Activated T-cell treated with anti-CD3 and anti-CD28 coated beads, Interleukin-2, amount 50 U/mL, for 72 hours (primary cell): ENCODE data around the gene TNS3. TPM values are rescaled to one million over a fixed set of nuclear protein-coding genes. Genes with fewer than 3 reads are reported as not detected.
"Not testable (repeated sequence)": the region's sequence is repeated elsewhere in the genome, so short reads cannot be mapped to it uniquely, and the experiment has no call there.

Experiments used
- ATAC-seq, 2 donors: fragments of 150-1000 bp; cut with Tn5 transposase; replicated peaks in 1 of 2; 2 replicates each; pipeline ENCODE4 v1.10.0; 2021; ENCODE audit warnings: moderate library complexity in 2 of 2, mild to moderate bottlenecking in 1 of 2
- DNase-seq, 2 donors: peaks; one replicate each; pipeline ENCODE4 v3.0.0; 2021 to 2022; ENCODE audit warnings: mixed read lengths in 1 of 2
- H3K27ac Mint-ChIP-seq: one replicate; pipeline ENCODE4 v1.8.0; 2022; ENCODE audit warnings: mild to moderate bottlenecking, moderate library complexity, mixed read lengths
- H3K27me3 Mint-ChIP-seq: one replicate; pipeline ENCODE4 v1.8.0; 2022; ENCODE audit warnings: low read depth, mixed read lengths
- H3K36me3 Mint-ChIP-seq, 2 donors: one replicate each; pipeline ENCODE4 v1.8.0; 2022; ENCODE audit warnings: mixed read lengths in 2 of 2, mild to moderate bottlenecking in 1 of 2; ENCODE audit not compliant: insufficient read depth in 2 of 2
- H3K4me1 Mint-ChIP-seq: one replicate; pipeline ENCODE4 v1.8.0; 2022; ENCODE audit warnings: low read depth, mixed read lengths
- H3K4me3 Mint-ChIP-seq, 2 donors: one replicate each; pipeline ENCODE4 v1.8.0; 2022; ENCODE audit warnings: mild to moderate bottlenecking in 2 of 2, mixed read lengths in 2 of 2, moderate library complexity in 2 of 2
- H3K9me3 Mint-ChIP-seq, 2 donors: one replicate each; pipeline ENCODE4 v1.8.0; 2022; ENCODE audit warnings: mixed read lengths in 2 of 2
- total RNA-seq, 2 donors: library from RNA; stranded (reverse); gene quantifications; one replicate each; pipeline ENCODE4 v1.2.3, GENCODE V29; 2022

The TNS3 gene
- total RNA-seq, 2 donors from 2014 or later, result 0.29 to 1.2 TPM

DNA sequence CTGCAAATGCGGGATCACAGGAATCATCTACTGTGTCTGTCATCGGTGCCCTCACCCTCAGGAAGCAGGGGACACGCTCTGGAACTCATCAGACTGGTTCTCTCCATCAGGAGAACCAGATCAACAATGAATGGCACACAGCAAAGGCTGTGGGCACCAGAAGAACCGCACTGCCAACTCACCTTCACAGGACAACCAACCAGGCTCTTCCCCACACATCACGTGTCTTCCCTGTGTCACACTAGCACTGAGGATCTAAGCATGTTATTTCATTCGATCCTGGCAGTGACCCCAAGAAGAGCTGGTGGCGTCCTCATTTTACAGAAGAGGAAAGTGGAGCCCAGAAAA, 106.1 kb downstream of the TNS3 start:
- Mint-ChIP-seq H3K9me3 (no peaks in the 10 kb centered on the region), H3K27me3 (no peaks in the 10 kb centered on the region), H3K27ac (no peak overlapping the region), H3K4me3 (no peak overlapping the region), H3K4me1 (peaks cover 12% of the 10 kb centered on the region), H3K36me3 (no peaks in the 10 kb centered on the region)
- ATAC-seq (no peak), DNase-seq (no peak)

DNA sequence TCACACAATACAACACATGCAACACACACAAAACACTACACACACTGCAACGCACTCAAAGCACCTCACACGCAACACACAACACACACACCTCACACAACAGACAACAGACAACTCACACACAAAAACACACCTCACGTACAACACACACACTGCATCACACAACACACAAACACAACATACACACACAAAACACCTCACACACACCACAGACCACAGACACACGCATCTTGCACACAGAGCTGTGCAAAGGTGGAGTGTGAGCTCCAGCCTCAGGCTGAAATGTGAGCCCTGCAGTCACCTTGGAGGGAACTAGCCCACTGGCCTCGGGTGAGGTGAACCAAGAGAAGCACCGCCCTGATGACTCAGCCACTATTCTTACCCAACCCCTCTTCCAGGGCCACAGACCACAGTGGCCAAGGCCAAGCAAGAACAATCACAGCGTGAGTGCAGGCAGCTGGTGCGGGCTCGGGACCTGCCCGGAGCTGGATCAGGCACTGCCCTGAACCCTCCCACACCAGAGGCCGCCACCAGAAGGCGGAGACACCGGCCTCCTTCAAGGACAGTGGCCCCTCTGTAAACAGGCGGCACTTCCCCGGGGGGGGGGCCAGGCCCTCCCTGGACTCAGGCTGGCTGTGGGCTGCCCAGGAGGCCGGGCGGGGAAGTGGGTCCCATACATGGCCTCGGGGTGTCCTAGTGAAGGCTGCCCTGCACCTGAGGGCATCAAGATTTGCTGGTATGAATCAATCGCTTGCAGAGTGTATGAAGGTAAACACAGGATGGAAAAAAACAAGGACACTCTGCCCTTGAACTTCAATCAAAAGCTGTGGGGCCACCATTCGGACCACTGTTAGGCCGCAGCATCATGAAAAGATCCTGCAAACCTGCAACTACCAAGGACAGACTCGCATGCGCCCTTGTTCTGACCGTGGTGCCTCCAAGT, 106.7 kb downstream of the TNS3 start:
- Mint-ChIP-seq H3K27ac (no peak overlapping the region), H3K4me3 (no peak overlapping the region), H3K27me3 (no peaks in the 10 kb centered on the region), H3K9me3 (no peaks in the 10 kb centered on the region), H3K4me1 (peaks cover 6% of the 10 kb centered on the region), H3K36me3 (no peaks in the 10 kb centered on the region)
- DNase-seq, result peak; percentile 17 to 56
- peak; percentile 63 to 82 for ATAC-seq

DNA sequence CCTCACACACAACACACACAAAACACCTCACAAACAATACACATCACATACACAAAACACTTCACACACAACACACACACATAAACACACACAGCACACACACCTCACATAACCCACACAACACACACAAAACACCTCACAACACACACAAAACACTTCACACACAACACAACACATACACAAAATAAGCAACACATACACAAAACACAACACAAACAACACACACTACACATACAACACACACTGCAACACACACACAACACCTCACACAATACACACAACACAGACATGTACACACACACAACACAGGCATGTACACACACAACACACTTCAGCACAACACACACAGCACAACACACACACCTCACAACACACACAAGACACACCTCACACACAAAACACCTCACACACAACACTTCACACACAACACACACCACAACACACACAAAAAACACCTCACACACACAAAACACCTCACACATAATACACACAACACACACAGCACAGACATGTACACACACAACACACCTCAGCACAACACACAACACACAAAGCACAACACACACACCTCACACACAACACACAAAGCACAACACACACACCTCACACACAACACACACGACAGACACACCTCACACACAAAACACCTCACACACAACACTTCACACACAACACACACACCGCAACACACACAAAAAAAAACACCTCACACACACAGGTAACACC, 107.5 kb downstream of the TNS3 start:
- Mint-ChIP-seq H3K4me3 (no peak overlapping the region), H3K9me3 (no peaks in the 10 kb centered on the region), H3K4me1 (peaks cover 5% of the 10 kb centered on the region), H3K36me3 (no peaks in the 10 kb centered on the region), H3K27me3 (no peaks in the 10 kb centered on the region), H3K27ac (no peak overlapping the region)
- DNase-seq (no peak), ATAC-seq (no peak)

DNA sequence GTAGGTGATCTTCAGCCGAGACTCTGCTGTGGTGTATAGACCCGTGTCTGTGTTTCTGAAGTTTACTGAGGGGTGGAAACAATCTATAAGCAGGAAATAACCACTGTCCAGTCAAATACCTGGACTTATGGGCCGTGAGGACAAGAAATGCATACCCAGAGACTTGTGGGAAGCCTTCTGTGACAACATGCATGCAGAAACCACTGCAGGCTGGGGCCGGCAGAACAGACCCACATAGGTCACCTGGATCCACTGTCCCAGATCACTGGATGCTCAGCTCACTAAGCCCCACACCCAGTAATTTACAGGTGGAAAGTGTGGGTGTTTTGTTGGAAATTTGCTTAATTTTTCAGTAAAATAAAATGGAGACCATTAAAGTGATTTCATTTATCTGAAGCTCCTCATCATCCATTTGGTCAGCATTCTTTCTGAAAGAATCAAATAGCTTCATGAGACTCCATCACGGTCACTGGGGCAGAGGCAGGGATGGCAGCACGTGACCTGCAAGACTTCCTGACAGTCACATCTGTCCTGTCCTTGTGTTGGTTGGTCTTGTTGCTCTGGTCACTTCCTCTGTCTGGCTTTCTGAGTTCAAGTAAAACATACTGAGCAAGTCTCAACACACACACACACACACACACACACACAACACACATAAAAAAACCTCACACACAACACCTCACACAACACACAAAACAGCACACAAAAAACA, 108.3 kb downstream of the TNS3 start:
- Mint-ChIP-seq H3K4me3 (no peak overlapping the region), H3K27me3 (no peaks in the 10 kb centered on the region)
- no peak for ATAC-seq

DNA sequence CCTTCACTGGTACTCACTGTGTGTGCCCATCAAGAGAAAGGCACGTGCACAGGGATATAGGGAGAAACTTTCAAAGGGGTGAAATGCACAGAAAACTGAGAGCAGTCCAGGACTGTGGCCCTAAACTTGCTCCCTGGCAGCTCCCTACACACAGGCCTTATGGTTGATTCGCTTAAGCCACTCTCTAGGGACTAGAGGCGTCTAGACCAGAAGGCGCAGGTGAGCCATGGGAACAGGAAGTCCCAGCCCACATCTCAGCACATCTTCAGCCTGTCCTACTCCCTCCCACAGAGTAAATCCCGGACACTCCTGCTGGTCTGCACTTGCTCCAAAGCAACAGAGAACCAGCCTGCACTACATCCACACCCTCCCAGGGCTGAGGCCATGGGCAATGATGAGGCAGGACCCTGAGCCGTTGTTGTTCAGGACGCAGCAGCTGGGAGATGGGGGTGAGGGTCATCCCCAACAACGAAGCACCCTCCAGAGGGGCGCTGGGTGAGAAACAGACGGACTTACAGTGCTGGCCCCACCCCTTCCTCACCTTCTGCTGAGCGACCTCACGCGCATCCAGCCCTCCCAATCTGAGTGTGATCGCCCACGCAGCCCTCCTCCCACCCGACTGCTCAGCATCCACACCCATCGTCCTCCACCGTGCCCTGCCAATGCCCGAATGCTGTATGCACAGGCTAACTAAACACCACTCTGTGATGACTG, 109.3 kb downstream of the TNS3 start:
- H3K4me3 Mint-ChIP-seq, result no peak overlapping the region
- H3K9me3 Mint-ChIP-seq, result no peaks in the 10 kb centered on the region
- H3K4me1 Mint-ChIP-seq, result no peaks in the 10 kb centered on the region
- no peak overlapping the region for H3K27ac Mint-ChIP-seq
- no peak for ATAC-seq
- no peak for DNase-seq
- no peaks in the 10 kb centered on the region for H3K27me3 Mint-ChIP-seq
- H3K36me3 Mint-ChIP-seq, result no peaks in the 10 kb centered on the region

More for the DNA sequence above, 108.3 kb downstream of the TNS3 start:
- H3K36me3 Mint-ChIP-seq, result no peaks in the 10 kb centered on the region
- H3K4me1 Mint-ChIP-seq, result peaks cover 2% of the 10 kb centered on the region
- H3K9me3 Mint-ChIP-seq, result no peaks in the 10 kb centered on the region
- H3K27ac Mint-ChIP-seq, result no peak overlapping the region
- no peak for DNase-seq

DNA sequence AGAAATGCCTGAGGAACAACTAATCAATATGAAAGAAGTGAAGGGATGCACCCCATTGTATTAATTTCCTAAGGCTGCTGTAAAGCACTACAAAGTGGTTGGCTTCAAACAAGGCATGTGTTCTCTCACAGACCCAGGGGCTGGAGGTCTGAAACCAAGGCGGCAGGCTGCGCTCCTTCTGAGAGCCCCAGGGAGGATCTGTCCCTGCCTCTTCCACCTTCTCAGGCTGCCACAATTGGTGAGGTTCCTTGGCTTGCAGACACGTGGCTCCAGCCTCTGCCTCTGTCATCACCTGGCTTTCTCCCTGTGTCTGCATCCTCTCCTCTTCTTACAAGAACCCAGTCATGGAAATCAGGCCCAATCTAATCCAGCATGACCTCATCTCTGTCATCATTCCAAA, 110.1 kb downstream of the TNS3 start:
- Mint-ChIP-seq H3K27ac (no peak overlapping the region), H3K27me3 (no peaks in the 10 kb centered on the region), H3K4me3 (no peak overlapping the region), H3K4me1 (no peaks in the 10 kb centered on the region), H3K9me3 (no peaks in the 10 kb centered on the region), H3K36me3 (no peaks in the 10 kb centered on the region)
- DNase-seq (no peak), ATAC-seq (no peak)

DNA sequence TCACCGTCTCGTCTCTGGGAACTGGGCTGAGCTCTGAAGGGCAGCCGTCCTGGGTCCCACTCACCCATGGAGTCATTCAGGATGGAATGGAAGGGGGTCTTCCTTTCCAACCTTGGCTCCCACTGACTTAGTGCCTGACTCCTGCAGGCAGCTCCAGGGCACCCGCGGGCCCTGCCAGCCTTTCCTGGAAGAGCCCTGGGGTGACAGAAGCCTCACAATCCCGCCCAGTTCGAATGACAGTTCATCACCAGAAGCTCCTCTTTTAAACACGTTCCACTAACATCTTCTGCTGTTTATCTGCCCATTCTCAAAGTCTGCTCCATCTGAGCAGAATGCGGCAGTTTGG, 110.6 kb downstream of the TNS3 start:
- no peak overlapping the region for H3K4me3 Mint-ChIP-seq
- no peaks in the 10 kb centered on the region for H3K9me3 Mint-ChIP-seq
- DNase-seq (no peak), ATAC-seq (no peak)
- H3K27ac Mint-ChIP-seq, result no peak overlapping the region
- H3K27me3 Mint-ChIP-seq, result no peaks in the 10 kb centered on the region
- H3K4me1 Mint-ChIP-seq, result no peaks in the 10 kb centered on the region
- H3K36me3 Mint-ChIP-seq, result no peaks in the 10 kb centered on the region

DNA sequence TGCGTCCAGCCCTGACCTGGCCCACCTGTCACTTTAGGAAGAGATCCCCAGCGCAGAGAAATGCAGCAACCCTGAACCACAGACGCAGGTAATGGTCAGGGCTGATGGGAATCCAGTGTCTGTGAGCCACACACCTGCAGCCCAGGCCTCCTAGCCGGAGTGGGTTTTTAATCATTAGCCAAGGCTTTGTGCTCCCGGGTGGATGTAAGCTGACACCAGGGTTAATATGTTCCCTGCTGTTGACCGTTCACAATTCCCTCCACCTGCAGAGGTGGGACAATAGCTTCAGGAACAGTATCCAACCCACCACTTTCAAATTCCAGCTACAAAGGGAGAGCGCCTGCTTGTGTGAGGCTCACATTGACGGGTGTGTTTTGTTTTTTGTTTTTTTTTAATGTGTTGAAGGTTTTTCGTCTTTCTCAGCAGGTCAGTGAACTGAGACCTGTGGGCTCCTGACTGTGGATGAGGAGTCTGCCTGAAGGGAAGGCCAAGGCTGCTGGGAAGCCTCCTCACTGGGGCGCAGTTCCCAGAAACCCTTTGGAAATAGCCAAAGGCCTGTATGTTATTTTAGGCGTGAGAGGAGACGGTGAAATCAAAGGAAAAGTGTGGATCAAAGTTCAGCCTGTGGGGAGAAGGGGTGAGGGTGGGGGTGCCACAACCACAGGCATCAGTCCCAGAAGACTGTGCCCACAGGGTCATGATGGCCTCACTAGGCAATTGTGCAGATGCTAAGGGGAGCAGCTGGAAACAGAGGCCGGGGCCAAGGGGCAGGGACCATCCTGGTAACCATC, 111.1 kb downstream of the TNS3 start:
- ATAC-seq (no peak), DNase-seq (no peak)
- H3K27me3 Mint-ChIP-seq, result no peaks in the 10 kb centered on the region
- no peaks in the 10 kb centered on the region for H3K9me3 Mint-ChIP-seq
- no peaks in the 10 kb centered on the region for H3K36me3 Mint-ChIP-seq
- no peak overlapping the region for H3K4me3 Mint-ChIP-seq
- H3K4me1 Mint-ChIP-seq, result no peaks in the 10 kb centered on the region
- no peak overlapping the region for H3K27ac Mint-ChIP-seq

DNA sequence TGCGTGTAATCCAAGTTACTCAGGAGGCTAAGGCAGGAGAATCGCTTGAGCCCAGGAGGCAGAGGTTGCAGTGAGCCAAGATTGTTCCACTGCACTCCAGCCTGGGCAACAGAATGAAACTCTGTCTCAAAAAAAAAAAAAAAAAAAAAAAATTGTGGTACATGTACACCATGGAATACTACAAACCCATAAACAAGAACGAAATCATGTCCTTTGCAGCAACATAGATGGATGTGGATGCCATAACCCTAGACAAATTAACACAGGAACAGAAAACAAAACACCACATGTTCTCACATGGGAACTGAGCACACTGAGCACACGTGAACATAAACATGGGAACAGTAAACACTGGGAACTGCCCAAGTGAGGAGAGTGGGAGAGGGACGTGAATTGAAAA, 112.1 kb downstream of the TNS3 start:
- H3K27ac Mint-ChIP-seq, H3K4me3 Mint-ChIP-seq, H3K9me3 Mint-ChIP-seq, H3K36me3 Mint-ChIP-seq, H3K27me3 Mint-ChIP-seq, DNase-seq, ATAC-seq, H3K4me1 Mint-ChIP-seq: not testable (repeated sequence)

DNA sequence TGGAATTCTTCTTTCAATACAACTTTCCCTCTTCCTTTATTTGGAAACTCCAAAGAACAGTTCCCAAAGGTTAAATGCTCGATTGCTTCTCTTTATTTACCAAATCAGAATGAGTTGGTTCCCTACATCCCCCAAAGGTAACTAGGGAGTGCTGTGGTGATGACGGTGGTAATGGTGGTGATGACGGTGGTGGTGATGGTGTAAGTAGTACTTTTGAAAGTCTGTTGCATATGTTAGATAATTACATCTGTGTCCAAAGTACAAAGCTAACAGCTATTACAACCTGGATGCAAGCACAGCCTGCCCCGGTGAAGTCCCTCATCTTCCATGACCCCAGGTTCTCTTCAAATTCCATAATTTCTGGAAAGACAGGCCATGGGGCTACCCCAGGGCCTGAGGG, 115.1 kb downstream of the TNS3 start:
- Mint-ChIP-seq H3K36me3 (no peaks in the 10 kb centered on the region), H3K4me3 (no peak overlapping the region), H3K27me3 (no peaks in the 10 kb centered on the region), H3K9me3 (no peaks in the 10 kb centered on the region), H3K4me1 (no peaks in the 10 kb centered on the region), H3K27ac (no peak overlapping the region)
- ATAC-seq (no peak), DNase-seq (no peak)

DNA sequence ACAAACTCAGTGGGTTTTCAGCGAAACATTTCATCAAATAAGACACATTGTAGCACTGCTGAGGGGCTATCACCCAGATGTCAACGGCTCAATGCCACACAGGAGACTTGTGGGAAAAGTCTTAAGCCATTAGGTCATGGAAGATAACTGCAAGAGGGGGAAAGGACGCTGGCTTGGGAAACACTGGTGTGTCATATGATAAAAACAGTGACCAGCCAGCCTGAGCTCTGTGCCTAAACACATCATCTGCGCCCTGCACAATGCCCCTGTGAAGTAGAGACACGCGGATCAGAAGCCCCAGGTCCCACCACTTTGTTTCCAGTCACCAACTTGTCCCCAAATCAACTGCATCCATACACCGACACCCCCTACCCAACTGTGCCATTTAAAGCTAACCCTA, 116.7 kb downstream of the TNS3 start:
- Mint-ChIP-seq H3K36me3 (no peaks in the 10 kb centered on the region), H3K4me3 (no peak overlapping the region), H3K9me3 (no peaks in the 10 kb centered on the region), H3K27me3 (no peaks in the 10 kb centered on the region), H3K27ac (no peak overlapping the region), H3K4me1 (no peaks in the 10 kb centered on the region)
- ATAC-seq (no peak), DNase-seq (no peak)

DNA sequence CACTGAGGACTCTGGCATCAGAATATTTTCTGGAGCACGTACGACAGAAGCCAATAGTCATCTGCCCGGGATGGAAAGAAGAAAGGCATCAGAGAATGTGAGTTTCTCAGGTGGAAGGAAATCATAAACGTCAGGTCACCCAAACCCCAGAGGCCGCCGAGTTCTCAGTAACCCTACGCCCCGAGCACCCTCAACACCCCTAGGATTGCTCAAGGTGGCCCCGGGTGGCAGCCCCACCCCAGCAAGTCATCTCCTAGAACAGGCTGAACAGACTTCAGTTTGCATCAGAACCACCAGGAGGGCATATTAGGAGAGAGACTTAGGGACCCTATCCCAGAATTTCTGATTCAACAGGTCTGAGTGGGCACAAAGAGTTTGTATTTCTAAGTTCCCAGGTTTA, 117.6 kb downstream of the TNS3 start:
- H3K36me3 Mint-ChIP-seq, result no peaks in the 10 kb centered on the region
- H3K27ac Mint-ChIP-seq, result no peak overlapping the region
- no peaks in the 10 kb centered on the region for H3K4me1 Mint-ChIP-seq
- ATAC-seq, result no peak
- H3K4me3 Mint-ChIP-seq, result no peak overlapping the region
- no peak for DNase-seq
- no peaks in the 10 kb centered on the region for H3K9me3 Mint-ChIP-seq
- H3K27me3 Mint-ChIP-seq, result no peaks in the 10 kb centered on the region
